Measurements from ENCODE around the gene RTP2.

The RTP2 gene

GRCh38 chr3:187669675-187670504 is 32.5 kb downstream of the RTP2 start, which contains the start of gene SST:
SST (minus strand) TSS chr3:187670394; CDS start chr3:187670291, 103 bp downstream.
- no peak for DNase-seq (ENCODE audit: low spot score)

- no peak for DNase-seq (ENCODE audit: low spot score)
These were observed 34.8 kb downstream of the RTP2 start for GRCh38 chr3:187667526-187667925.

- no peak for DNase-seq (ENCODE audit: low spot score)
These were observed 36.5 kb downstream of the RTP2 start for GRCh38 chr3:187665764-187666402.

GRCh38 chr3:187665010-187665409 is 37.3 kb downstream of the RTP2 start:
- DNase-seq (ENCODE audit: low spot score), result no peak

GRCh38 chr3:187662848-187663409 is 39.4 kb downstream of the RTP2 start:
- no peak for DNase-seq (ENCODE audit: low spot score)

GRCh38 chr3:187661267-187661666 is 41.1 kb downstream of the RTP2 start:
- no peak for DNase-seq (ENCODE audit: low spot score)

- DNase-seq (ENCODE audit: low spot score), result no peak
These were observed 51.1 kb downstream of the RTP2 start for GRCh38 chr3:187651282-187651681.

Data from hematopoietic multipotent progenitor cell treated with erythropoietin and hydrocortisone succinate and interleukin-3 and kit ligand, for 15 days (in vitro differentiated cells).